Esophagus muscularis mucosa (tissue), 4 donors: Measurements from ENCODE around the gene EGLN3. TPM values are rescaled to one million over a fixed set of nuclear protein-coding genes. Genes with fewer than 3 reads are reported as not detected.

Experiments
- DNase-seq: peaks from one replicate; pipeline ENCODE4 v3.0.0-alpha.2; 2017; ENCODE audit errors: extremely low spot score
- H3K27ac ChIP-seq, 4 donors: fragments of 200-600 bp; sonication (generic); replicated peaks in 1 of 4; 1 replicate in 3 of 4; 2 replicates in 1 of 4; pipeline ENCODE4 v1.5.1; 2016 to 2019; ENCODE audit warnings: mild to moderate bottlenecking in 1 of 4
- H3K27me3 ChIP-seq, 4 donors: fragments of 200-600 bp; sonication (generic); one replicate each; pipeline versions ENCODE4 v1.5.1 to v1.6.0; 2016 to 2019
- H3K36me3 ChIP-seq, 4 donors: fragments of 200-600 bp; sonication (generic); one replicate each; pipeline ENCODE4 v1.5.1; 2016 to 2019
- H3K4me1 ChIP-seq, 4 donors: fragments of 200-600 bp; sonication (generic); one replicate each; pipeline ENCODE4 v1.5.1; 2016 to 2019
- H3K4me3 ChIP-seq, 4 donors: fragments of 200-600 bp; sonication (generic); 1 replicate in 2 of 4; 2 replicates in 2 of 4; pipeline ENCODE4 v1.5.1; 2016 to 2019; ENCODE audit warnings: mild to moderate bottlenecking in 4 of 4, moderate library complexity in 1 of 4
- H3K9me3 ChIP-seq, 4 donors: fragments of 200-600 bp; sonication (generic); 1 replicate in 3 of 4; 2 replicates in 1 of 4; pipeline ENCODE4 v1.5.1; 2016 to 2019
- EP300 ChIP-seq: sonication (generic); formaldehyde crosslinking; IDR thresholded peaks from one replicate; pipeline ENCODE4 v1.6.1; 2017; ENCODE audit warnings: antibody characterized with exemption
- POLR2A ChIP-seq: fragments of 450-650 bp; IDR thresholded peaks from one replicate; pipeline ENCODE4 v1.6.1; 2017; ENCODE audit warnings: antibody characterized with exemption, moderate library complexity, mild to moderate bottlenecking, low read depth
- POLR2AphosphoS5 ChIP-seq, 2 donors: sonication (generic); formaldehyde crosslinking; IDR thresholded peaks; one replicate each; pipeline ENCODE4 v1.6.1; 2017; ENCODE audit warnings: antibody characterized with exemption in 2 of 2
- WGBS: methylation state at CpG from one replicate; pipeline ENCODE4 v1.1.5; 2018; 5-methylcytosine and 5-hydroxymethylcytosine counted together
- intact Hi-C: fragments of 100-400 bp; cut with DNase I; formaldehyde crosslinking; loops from one replicate; pipeline ENCODE4 v1.15.1; 2023
- total RNA-seq, 4 donors: library from RNA; depleted of rRNA; stranded (reverse); fragments of >200 nt; gene quantifications; one replicate each; pipeline versions ENCODE4 v1.1.0 to v1.2.1, GENCODE V29; 2016
- TF ChIP-seq, protein P1 (sequence below), 3 experiments: fragments of 200-600 bp in 2 of 3; fragments of 450-650 bp in 1 of 3; sonication (generic) in 2 of 3; IDR thresholded peaks; one replicate each; pipeline ENCODE4 v1.5.1; 2017 to 2019; ENCODE audit warnings: antibody characterized with exemption in 3 of 3, mild to moderate bottlenecking in 2 of 3, moderate library complexity in 1 of 3

The EGLN3 gene
- total RNA-seq, 4 donors from 2014 or later: 24.0 to 41.1 (median 24.5) TPM

GRCh38 chr14:33954016-33954598 is 3.2 kb upstream of the EGLN3 start:
- H3K27ac ChIP-seq: no peak overlapping the region
- H3K27me3 ChIP-seq: no peaks in the 10 kb centered on the region
- no peaks in the 10 kb centered on the region for H3K9me3 ChIP-seq
- TF ChIP-seq POLR2AphosphoS5 (IDR thresholded peaks at IDR 0.05) (no peak), POLR2A (no peak), EP300 (no peak)
- TF ChIP-seq, protein P1, sequence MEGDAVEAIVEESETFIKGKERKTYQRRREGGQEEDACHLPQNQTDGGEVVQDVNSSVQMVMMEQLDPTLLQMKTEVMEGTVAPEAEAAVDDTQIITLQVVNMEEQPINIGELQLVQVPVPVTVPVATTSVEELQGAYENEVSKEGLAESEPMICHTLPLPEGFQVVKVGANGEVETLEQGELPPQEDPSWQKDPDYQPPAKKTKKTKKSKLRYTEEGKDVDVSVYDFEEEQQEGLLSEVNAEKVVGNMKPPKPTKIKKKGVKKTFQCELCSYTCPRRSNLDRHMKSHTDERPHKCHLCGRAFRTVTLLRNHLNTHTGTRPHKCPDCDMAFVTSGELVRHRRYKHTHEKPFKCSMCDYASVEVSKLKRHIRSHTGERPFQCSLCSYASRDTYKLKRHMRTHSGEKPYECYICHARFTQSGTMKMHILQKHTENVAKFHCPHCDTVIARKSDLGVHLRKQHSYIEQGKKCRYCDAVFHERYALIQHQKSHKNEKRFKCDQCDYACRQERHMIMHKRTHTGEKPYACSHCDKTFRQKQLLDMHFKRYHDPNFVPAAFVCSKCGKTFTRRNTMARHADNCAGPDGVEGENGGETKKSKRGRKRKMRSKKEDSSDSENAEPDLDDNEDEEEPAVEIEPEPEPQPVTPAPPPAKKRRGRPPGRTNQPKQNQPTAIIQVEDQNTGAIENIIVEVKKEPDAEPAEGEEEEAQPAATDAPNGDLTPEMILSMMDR (IDR thresholded peaks at IDR 0.05): no peak
- intact Hi-C loops: loop anchor here (5.0 kb wide), 1 partner anchor 108 kb away; no protein-coding TSS in a partner anchor
- WGBS: 60% methylated on average over 3 of the region's 3 CpGs
- H3K4me1 ChIP-seq: peaks cover 4 to 31% (median 15%) of the 10 kb centered on the region in 4 donors
- no peaks in the 10 kb centered on the region for H3K36me3 ChIP-seq
- H3K4me3 ChIP-seq: no peak overlapping the region
- DNase-seq: no peak

- no peaks in the 10 kb centered on the region for H3K9me3 ChIP-seq
- WGBS: 100% methylated on average over 1 of the region's 1 CpG
- no peaks in the 10 kb centered on the region for H3K27me3 ChIP-seq
- no peak for TF ChIP-seq POLR2A
- no peak for TF ChIP-seq EP300
- TF ChIP-seq POLR2AphosphoS5 (IDR thresholded peaks at IDR 0.05): no peak
- TF ChIP-seq, protein P1 (IDR thresholded peaks at IDR 0.05): no peak
- no peak overlapping the region for H3K4me3 ChIP-seq
- H3K4me1 ChIP-seq: peaks cover 4 to 43% (median 28%) of the 10 kb centered on the region in 4 donors
- peak; percentile 82 for DNase-seq
- intact Hi-C loops: loop anchor here (5.0 kb wide), 1 partner anchor 110 kb away; no protein-coding TSS in a partner anchor
- H3K36me3 ChIP-seq: no peaks in the 10 kb centered on the region
- no peak overlapping the region for H3K27ac ChIP-seq
Measured at GRCh38 chr14:33952541-33952940, 1.7 kb upstream of the EGLN3 start.

DNA sequence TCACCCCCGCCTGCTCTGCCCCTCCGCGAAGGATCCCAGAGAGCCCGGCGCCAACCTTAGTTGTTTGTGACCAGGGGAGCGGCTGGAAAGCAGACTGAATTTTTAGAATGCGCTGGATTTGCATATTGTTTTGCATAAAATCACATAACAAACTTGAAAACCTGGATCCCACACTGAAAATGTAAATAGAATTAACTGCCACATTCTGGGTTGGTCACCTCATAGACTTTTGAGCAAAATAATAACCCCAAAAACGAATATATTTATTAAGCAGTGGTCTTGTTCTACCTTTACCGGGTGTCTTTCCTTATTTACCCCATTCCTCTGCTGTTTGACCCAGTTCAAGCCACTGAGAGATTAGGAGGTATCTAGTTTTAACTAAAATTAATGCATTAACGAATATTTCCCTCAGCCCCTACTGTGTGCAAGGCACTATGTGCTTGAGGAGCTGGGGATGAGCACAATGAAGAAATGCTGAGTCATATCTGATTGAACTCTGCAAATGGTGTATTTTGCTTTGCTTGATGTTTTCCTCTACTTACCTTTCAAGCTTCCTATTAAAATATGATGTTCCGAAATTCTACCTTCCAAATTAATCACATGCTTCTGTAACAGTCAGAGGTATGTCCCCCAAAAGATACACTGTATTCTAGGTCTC is 438 bp upstream of the EGLN3 start:
- DNase-seq: no peak
- intact Hi-C loops: loop anchor here (5.0 kb wide), 1 partner anchor 111 kb away; no protein-coding TSS in a partner anchor

GRCh38 chr14:33949411-33949893 is 1.4 kb downstream of the EGLN3 start:
- H3K27ac ChIP-seq: peak overlapping the region; percentile 77 to 89 (median 85)
- H3K4me3 ChIP-seq: peak overlapping the region; percentile 65 to 85 (median 76)
- intact Hi-C loops: no loop called here
- 50% methylated on average over 9 of the region's 9 CpGs for WGBS
- DNase-seq: no peak
- no peaks in the 10 kb centered on the region for H3K36me3 ChIP-seq
- peaks cover 13 to 73% (median 59%) of the 10 kb centered on the region in 4 donors for H3K4me1 ChIP-seq
- no peaks in the 10 kb centered on the region for H3K9me3 ChIP-seq
- no peaks in the 10 kb centered on the region for H3K27me3 ChIP-seq
- TF ChIP-seq EP300: no peak
- TF ChIP-seq POLR2A: no peak
- TF ChIP-seq, protein P1 (IDR thresholded peaks at IDR 0.05): no peak
- TF ChIP-seq POLR2AphosphoS5 (IDR thresholded peaks at IDR 0.05): no peak

More for the DNA sequence above, 438 bp upstream of the EGLN3 start:
- 15% methylated on average over 11 of the region's 11 CpGs for WGBS
- no peak for TF ChIP-seq EP300
- no peak for TF ChIP-seq POLR2A
- TF ChIP-seq, protein P1 (IDR thresholded peaks at IDR 0.05): no peak
- TF ChIP-seq POLR2AphosphoS5 (IDR thresholded peaks at IDR 0.05): no peak
- H3K4me1 ChIP-seq: peaks cover 9 to 55% (median 40%) of the 10 kb centered on the region in 4 donors
- H3K9me3 ChIP-seq: no peaks in the 10 kb centered on the region
- H3K27me3 ChIP-seq: no peaks in the 10 kb centered on the region
- H3K4me3 ChIP-seq: peak overlapping the region; percentile 65 to 85 (median 76)
- H3K36me3 ChIP-seq: no peaks in the 10 kb centered on the region
- peak overlapping the region; percentile 77 to 89 (median 85) for H3K27ac ChIP-seq
